Astrocyte (in vitro differentiated cells and primary cell): ENCODE data around the gene SHISA9.

Experiments
- CTCF ChIP-seq: IDR thresholded peaks from 2 replicates; pipeline ENCODE4 v1.5.1; 2011; ENCODE audit warnings: low read depth, mild to moderate bottlenecking, inconsistent platforms, low read length, moderate library complexity; ENCODE audit not compliant: insufficient read depth
- EZH2 ChIP-seq: IDR thresholded peaks from 2 replicates; pipeline ENCODE4 v1.6.1; 2012; ENCODE audit warnings: mild to moderate bottlenecking, low read length, inconsistent platforms; ENCODE audit not compliant: insufficient read depth

- no peak for TF ChIP-seq CTCF
- no peak for TF ChIP-seq EZH2
These were observed 42.9 kb downstream of the SHISA9 start for GRCh38 chr16:12944300-12944699.
